HG03460 (cell line): ENCODE measurements around the gene COL5A1.

Experiments used
- ATAC-seq: cut with Tn5 transposase; IDR thresholded peaks from one replicate; pipeline ENCODE4 v1.9.1; 2021; ENCODE audit not compliant: unreplicated experiment

The COL5A1 gene

DNA sequence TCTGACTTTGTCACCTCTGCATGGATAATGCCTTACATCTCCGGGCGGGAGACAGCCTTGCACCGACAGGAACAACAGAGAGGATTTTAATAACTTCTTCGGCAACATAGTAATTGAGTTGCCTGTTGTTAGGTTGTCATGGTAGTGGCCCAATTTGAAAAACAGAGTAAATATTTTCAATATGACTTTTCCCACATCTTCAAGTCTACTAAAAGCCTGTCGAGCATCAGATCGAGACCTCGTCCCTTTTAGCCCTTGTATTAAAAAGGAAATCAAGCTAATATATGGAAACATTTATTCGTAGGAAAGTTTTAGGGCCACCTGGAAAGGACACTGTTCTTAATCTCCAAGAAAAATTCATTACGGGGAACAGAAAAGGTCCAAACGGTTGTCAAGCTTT is 168.2 kb downstream of the COL5A1 start:
- no peak for ATAC-seq

- ATAC-seq, result no peak
These were observed 169.6 kb downstream of the COL5A1 start for GRCh38 chr9:134811079-134811672.

DNA sequence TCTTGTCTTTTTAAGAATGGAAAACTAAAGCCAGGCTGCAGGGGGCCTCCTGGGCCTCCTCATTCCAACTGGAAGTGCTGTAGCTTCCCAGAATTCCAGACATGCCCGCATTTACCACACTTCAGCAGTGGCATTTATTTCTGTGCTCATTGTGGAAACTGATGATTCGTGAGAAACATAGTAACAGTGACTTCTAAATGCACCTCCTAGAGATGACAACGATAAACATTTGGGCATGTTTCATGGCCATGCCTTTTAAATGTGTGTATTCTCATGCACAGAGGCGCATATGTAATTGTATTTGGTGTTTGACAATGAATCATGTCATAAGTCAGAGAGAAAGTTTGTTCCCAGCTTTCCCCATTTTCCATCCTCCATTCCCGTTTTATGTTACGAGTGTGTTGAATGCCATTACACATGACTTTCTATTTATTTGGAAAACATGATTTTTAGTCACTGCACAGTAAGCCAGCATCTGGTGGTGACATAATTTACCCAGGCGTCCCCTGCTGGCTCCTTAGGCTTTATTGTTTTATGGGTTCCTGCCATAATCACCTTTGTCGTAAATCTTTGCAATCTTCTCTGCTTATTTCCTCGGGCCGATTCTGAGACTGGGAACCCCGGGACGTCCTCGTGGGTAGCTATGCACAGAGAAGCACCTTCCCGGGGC is 170.2 kb downstream of the COL5A1 start:
- no peak for ATAC-seq

DNA sequence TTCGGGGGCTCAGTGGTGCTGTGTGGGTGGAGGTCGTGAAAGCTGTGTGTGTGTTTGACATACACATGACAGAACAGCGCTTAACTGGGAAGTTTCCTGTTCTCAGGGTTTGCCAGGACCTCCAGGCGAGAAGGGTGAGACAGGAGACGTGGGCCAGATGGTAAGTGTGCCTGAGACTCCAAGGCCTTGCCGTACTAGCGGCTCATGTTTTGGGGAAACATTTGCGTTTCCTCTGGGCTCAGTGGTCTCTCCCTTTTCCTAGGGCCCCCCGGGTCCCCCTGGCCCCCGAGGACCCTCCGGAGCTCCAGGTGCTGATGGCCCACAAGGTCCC is 170.7 kb downstream of the COL5A1 start:
- ATAC-seq, result no peak

GRCh38 chr9:134813841-134814240 is 172.2 kb downstream of the COL5A1 start:
- no peak for ATAC-seq

DNA sequence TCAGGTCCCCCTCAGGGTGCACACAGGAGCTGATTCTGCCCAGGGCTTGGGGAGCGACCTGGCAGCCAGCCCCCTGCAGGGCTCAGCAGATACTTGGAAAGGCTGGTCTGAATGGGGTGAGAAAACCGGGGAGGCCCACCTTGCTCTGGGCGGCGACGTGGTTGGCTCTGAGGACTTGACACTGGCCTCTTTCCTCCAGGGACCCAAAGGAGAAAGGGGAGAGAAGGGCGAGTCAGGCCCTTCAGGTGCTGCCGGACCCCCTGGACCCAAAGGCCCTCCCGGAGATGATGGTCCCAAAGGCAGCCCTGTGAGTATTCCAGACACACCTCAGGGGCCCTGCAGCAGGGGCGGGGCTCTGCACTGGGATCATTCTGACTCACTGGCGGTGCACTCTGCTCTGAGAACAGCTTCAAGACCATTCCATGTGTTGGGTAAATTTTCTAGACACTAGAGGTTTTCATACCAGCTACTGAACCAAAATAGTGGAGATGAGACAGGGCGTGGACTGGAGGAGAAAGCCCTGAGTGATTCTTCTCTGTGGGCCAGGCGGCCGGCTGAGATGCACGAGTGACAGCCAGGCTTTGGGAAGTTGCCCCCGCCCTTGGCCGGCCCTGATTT is 173.1 kb downstream of the COL5A1 start:
- no peak for ATAC-seq

- ATAC-seq, result no peak
These were observed 174.0 kb downstream of the COL5A1 start for GRCh38 chr9:134815435-134816214.

- ATAC-seq, result no peak
These were observed 174.7 kb downstream of the COL5A1 start for GRCh38 chr9:134816264-134816663.

GRCh38 chr9:134818000-134818568 is 176.5 kb downstream of the COL5A1 start:
- no peak for ATAC-seq

- ATAC-seq, result no peak
These were observed 177.0 kb downstream of the COL5A1 start for GRCh38 chr9:134818591-134818990.

DNA sequence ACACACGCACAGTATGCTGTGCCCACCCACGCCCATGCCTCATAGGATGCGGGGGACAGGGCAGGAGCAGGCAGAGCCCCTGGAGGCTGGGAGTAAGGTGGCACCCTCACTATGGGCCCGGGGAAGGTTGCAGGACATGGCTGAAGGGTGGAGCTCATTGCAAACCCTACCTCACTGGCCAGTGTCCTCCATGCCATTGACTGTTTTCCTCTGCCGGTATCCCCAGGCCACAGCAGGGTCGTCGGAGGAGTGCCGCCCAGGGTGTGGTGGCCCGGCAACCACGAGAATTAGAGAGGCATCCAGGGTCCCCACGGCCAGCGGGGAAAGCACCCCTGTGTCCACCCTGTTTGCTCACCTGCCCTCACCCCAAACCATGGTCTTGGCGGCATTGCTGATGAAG is 179.3 kb downstream of the COL5A1 start:
- no peak for ATAC-seq

- ATAC-seq, result no peak
These were observed 180.9 kb downstream of the COL5A1 start for GRCh38 chr9:134822541-134822940.

DNA sequence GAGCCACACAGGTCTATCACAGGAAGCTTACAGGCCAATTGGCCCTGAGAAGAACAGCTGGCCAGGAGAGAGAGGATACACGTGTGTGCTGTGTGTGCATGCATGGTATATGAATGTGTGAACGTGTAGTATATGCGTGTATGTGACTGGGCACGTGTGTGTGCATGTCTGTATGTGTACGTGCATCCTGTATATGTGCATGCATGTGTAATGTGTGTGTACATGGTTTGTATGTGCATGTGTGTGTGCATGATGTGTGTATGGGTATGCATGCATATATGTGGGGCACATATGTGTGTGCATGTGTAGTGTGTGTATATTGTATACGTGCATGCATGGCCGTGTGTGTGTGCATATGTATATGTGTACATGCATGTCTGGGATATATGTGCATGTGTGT is 182.0 kb downstream of the COL5A1 start:
- ATAC-seq, result no peak

GRCh38 chr9:134824583-134824982 is 183.0 kb downstream of the COL5A1 start:
- no peak for ATAC-seq

DNA sequence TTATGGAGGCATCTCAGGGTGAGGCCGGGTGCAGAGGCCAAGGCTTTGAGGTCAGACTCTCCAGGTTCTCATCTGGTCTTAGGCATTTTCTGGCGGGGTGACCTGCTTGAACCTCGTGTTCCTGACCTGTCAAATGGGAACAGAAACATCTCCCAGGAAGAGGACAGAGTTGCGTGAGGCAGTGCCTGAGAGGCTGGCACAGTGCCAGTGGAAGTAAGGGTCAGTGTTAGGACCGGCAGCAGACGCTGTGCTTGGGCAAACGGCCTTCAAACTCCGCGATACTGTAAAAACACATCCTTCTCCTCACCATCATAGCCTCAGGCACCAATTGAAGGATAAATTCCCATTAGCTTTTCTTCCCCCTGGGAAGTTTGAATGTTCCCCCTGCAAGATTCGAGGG is 183.4 kb downstream of the COL5A1 start:
- ATAC-seq, result no peak

DNA sequence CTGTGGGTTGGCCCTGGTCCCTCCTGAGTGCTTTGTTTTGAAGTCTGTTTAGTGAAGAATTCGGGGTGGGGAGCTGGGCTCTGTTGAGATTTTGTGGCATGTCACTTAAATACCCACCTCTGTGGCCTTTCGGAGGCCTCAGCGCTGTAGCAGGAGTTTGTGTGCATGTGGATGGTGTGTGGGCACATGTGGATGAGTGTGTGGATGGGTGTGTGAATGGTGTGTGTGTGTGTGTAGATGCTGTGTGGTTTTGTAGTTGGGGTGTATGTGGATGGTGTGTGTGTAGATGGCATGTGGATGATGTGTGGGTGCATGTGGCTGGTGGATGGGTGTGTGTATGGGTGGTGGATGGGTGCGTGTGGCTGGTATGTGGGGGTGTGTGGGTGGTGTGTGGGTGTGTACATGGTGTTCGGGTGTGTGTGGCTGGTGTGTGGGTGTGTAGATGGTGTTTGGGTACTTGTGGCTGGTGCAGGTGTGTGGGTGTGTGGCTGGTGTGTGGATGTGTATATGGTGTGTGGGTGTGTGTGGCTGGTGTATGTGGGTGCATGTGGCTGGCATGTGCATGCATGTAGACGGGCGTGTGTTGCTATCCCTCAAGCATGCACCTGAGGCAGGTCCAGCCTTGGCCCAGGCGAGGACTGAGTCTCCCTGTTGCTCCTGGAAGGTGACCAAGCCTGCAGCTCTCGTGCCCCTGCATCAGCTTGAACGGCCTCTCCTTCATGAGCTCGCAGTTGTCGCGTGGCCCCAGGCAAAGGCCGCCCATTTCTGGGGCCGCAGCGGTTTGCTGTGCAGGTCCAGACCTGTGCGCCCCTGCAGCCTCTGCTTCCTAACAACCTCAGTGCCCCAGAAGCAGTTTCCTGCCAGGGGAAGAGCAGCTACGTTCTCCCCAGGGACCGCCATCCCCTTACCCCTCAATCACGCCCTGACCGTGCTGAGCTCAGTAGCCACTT is 185.0 kb downstream of the COL5A1 start:
- ATAC-seq, result no peak

DNA sequence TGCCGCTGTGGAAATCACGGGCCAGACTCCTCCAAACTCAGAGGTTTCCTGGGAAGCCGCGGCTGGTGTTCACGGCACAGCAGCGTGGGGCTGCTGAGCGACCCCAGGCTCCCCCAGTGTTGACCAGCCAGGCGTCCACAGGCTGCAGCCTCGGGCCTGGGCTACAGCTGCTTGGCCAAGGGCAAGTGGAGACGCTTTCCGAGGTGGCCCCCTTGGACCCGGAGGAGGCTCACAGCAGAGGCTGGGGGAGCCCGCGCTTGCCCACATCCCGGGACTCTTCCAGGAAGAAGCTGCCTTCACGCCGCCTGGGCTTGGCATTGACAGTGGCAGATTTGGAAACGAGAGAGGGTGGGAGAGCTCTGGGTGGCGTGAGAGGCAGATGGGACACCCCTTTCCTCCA is 186.0 kb downstream of the COL5A1 start:
- ATAC-seq, result no peak

- no peak for ATAC-seq
These were observed 186.4 kb downstream of the COL5A1 start for GRCh38 chr9:134827993-134828392.

DNA sequence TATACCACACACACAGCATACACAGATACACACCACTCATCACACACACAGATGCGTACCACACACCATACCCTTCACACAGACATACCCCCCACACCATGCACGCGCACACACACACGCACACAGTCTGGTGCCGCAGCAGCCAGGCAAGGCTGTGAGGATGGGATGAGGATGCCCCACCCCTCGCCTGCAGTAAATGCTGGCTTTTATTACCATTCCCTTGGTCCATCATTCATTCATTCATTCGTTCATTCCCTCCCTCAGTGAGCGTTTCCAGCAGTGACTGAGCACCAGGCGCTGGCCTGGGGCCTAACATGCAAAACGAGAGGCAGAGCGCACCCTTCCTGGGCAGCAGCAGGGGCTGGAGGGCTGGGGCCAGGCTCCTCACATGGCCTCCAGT is 187.3 kb downstream of the COL5A1 start:
- no peak for ATAC-seq

DNA sequence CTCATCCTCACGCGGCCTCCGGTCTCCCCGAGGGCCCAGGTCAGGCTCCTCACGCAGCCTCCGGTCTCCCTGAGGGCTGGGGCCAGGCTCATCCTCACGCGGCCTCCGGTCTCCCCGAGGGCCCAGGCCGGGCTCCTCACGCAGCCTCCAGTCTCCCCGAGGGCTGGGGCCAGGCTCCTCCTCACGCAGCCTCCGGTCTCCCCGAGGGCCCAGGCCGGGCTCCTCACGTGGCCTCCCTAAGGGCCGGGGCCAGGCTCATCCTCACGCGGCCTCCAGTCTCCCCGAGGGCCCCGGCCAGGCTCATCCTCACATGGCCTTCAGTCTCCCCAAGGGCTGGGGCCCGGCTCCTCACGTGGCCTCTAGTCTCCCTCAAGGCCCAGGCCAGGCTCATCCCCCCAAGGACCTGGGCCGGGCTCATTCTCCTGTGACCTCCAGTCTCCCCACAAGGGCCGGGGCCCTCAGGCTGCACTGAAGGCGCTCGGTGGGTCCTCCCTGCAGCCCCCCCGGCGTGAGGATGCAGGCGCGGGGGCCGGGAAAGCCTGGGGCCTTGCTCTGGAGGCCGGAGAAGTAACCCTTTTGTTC is 187.8 kb downstream of the COL5A1 start:
- no peak for ATAC-seq
